HCT116 (cell line): ENCODE measurements around the gene FOXD1. TPM values are rescaled to one million over a fixed set of nuclear protein-coding genes. Genes with fewer than 3 reads are reported as not detected.

Experiments
- ATAC-seq: fragments of 200-7000 bp; cut with Tn5 transposase; 2 replicates; pipeline ENCODE4 v1.9.1; 2020; ENCODE audit warnings: mild to moderate bottlenecking, moderate library complexity
- BruUV-seq: library from RNA; stranded (reverse); fragments of 400-500 nt; replicated peaks from 2 replicates; lab custom pipeline; 2021; lab: Mats Ljungman, UMichigan
- CTCF ChIA-PET: fragments of 300-600 bp; sonication (Branson Sonifier 250); formaldehyde crosslinking; loops from one replicate; lab custom pipeline; 2021; ENCODE audit warnings: antibody characterized with exemption; lab: Charles Lee
- POLR2A ChIA-PET: fragments of 300-600, 350-600 bp; sonication (Branson Sonifier 250); formaldehyde crosslinking; loops from one replicate; lab custom pipeline; 2021; ENCODE audit warnings: antibody characterized with exemption; lab: Charles Lee
- RAD21 ChIA-PET, 2 experiments: fragments of 300-600 bp; sonication (Branson Sonifier 250); formaldehyde crosslinking; loops; one replicate each; lab custom pipeline; 2023; ENCODE audit warnings: low total read pairs in 2 of 2; ENCODE audit not compliant: uncharacterized antibody in 2 of 2, unreplicated experiment in 2 of 2, low non-redundant PET in 1 of 2; lab: Charles Lee
- DNase-seq: peaks from one replicate; pipeline ENCODE4 v3.0.0-alpha.2; 2010; ENCODE audit warnings: low read depth, low spot score
- H2AFZ ChIP-seq: fragments of 200-600 bp; shearing (Covaris generic), sonication (generic); 2 replicates; pipeline ENCODE4 v1.6.1; 2017; ENCODE audit warnings: low read depth, mixed run types, mixed read lengths, antibody characterized with exemption, low read length; ENCODE audit not compliant: poor library complexity, severe bottlenecking
- H3K27ac ChIP-seq: 2 replicates; pipeline ENCODE4 v1.5.1; 2012; ENCODE audit warnings: low read depth, low read length
- H3K27me3 ChIP-seq: fragments of 200-600 bp; sonication (generic); 2 replicates; pipeline ENCODE4 v1.6.1; 2016; ENCODE audit warnings: mixed run types, low read length, mixed read lengths; ENCODE audit not compliant: insufficient read depth
- H3K36me3 ChIP-seq, 2 experiments: fragments of 200-500 bp in 1 of 2; fragments of 200-600 bp in 1 of 2; sonication (Bioruptor generic) in 1 of 2; sonication (generic) in 1 of 2; 2 replicates each; pipeline versions ENCODE4 v1.5.1 to v1.6.1; 2014 to 2016; ENCODE audit warnings: low read length in 2 of 2, inconsistent platforms in 1 of 2, mixed read lengths in 1 of 2, mixed run types in 1 of 2; ENCODE audit not compliant: insufficient read depth in 2 of 2, control insufficient read depth in 1 of 2
- H3K4me1 ChIP-seq, 2 experiments: fragments of 200-600 bp in 1 of 2; sonication (generic) in 1 of 2; 2 replicates each; pipeline versions ENCODE4 v1.5.1 to v1.6.1; 2012 to 2017; ENCODE audit warnings: low read length in 2 of 2, inconsistent platforms in 1 of 2, mild to moderate bottlenecking in 1 of 2, mixed read lengths in 1 of 2, mixed run types in 1 of 2, moderate library complexity in 1 of 2; ENCODE audit not compliant: insufficient read depth in 2 of 2, control insufficient read depth in 1 of 2
- H3K4me2 ChIP-seq: fragments of 200-600 bp; sonication (generic); 2 replicates; pipeline ENCODE4 v1.6.1; 2017; ENCODE audit warnings: mixed run types, low read length, mixed read lengths
- H3K4me3 ChIP-seq, 2 experiments: fragments of 200-600 bp in 1 of 2; sonication (generic) in 1 of 2; replicated peaks in 1 of 2; 2 replicates each; pipeline ENCODE4 v1.5.1; 2011 to 2016; ENCODE audit warnings: low read length in 2 of 2, control low read depth in 1 of 2, low read depth in 1 of 2, mild to moderate bottlenecking in 1 of 2, mixed read lengths in 1 of 2, mixed run types in 1 of 2
- H3K79me2 ChIP-seq: fragments of 200-600 bp; sonication (generic); 2 replicates; pipeline ENCODE4 v1.6.1; 2017; ENCODE audit warnings: mild to moderate bottlenecking, mixed run types, low read length, moderate library complexity, mixed read lengths; ENCODE audit not compliant: insufficient read depth
- H3K9ac ChIP-seq: fragments of 200-600 bp; sonication (generic); 2 replicates; pipeline ENCODE4 v1.6.1; 2016; ENCODE audit warnings: low read length, mixed read lengths
- H3K9me2 ChIP-seq: fragments of 200-600 bp; sonication (generic), shearing (Covaris generic); 2 replicates; pipeline ENCODE4 v1.6.1; 2017; ENCODE audit warnings: mixed run types, mild to moderate bottlenecking, moderate library complexity; ENCODE audit not compliant: insufficient read depth
- H3K9me3 ChIP-seq, 2 experiments: fragments of 200-500 bp in 1 of 2; fragments of 200-600 bp in 1 of 2; sonication (Bioruptor generic) in 1 of 2; sonication (generic) in 1 of 2; 2 replicates each; pipeline ENCODE4 v1.6.1; 2014 to 2017; ENCODE audit warnings: low read length in 2 of 2, mixed read lengths in 2 of 2, inconsistent platforms in 1 of 2, low read depth in 1 of 2, mild to moderate bottlenecking in 1 of 2, mixed run types in 1 of 2, moderate library complexity in 1 of 2; ENCODE audit not compliant: control insufficient read depth in 1 of 2, insufficient read depth in 1 of 2
- H4K20me1 ChIP-seq: fragments of 200-600 bp; sonication (generic), shearing (Covaris generic); 2 replicates; pipeline ENCODE4 v1.6.1; 2017; ENCODE audit warnings: mixed run types, mild to moderate bottlenecking, moderate library complexity; ENCODE audit not compliant: insufficient read depth
- CBX3 ChIP-seq: IDR thresholded peaks from 2 replicates; pipeline ENCODE4 v1.6.1; 2012; ENCODE audit warnings: low read depth
- EGR1 ChIP-seq: IDR thresholded peaks from 2 replicates; pipeline ENCODE4 v1.6.1; 2012; ENCODE audit warnings: low read depth
- EZH2 ChIP-seq: fragments of 200-600 bp; sonication (generic); IDR thresholded peaks from 2 replicates; pipeline ENCODE4 v1.6.1; 2017; ENCODE audit warnings: antibody characterized with exemption, mixed run types
- EZH2phosphoT487 ChIP-seq: fragments of 200-600 bp; IDR thresholded peaks from 2 replicates; pipeline ENCODE4 v1.6.1; 2018; ENCODE audit warnings: antibody characterized with exemption, borderline replicate concordance
- POLR2AphosphoS5 ChIP-seq: IDR thresholded peaks from 2 replicates; pipeline ENCODE4 v1.6.1; 2011; ENCODE audit warnings: mild to moderate bottlenecking, low read depth, low read length, moderate library complexity
- RAD21 ChIP-seq: IDR thresholded peaks from 2 replicates; pipeline ENCODE4 v1.6.1; 2012; ENCODE audit warnings: low read depth, mild to moderate bottlenecking
- SIN3A ChIP-seq: IDR thresholded peaks from 2 replicates; pipeline ENCODE4 v1.6.1; 2012; ENCODE audit warnings: low read depth
- SP1 ChIP-seq: IDR thresholded peaks from 2 replicates; pipeline ENCODE4 v1.6.1; 2012; ENCODE audit warnings: low read depth
- SRF ChIP-seq: IDR thresholded peaks from 2 replicates; pipeline ENCODE4 v1.6.1; 2012; ENCODE audit warnings: low read depth
- TCF7L2 ChIP-seq: IDR thresholded peaks from 2 replicates; pipeline ENCODE4 v1.7.0; 2011; ENCODE audit warnings: borderline replicate concordance, inconsistent platforms; ENCODE audit not compliant: insufficient read depth, insufficient read length; ENCODE audit errors: extremely low read depth
- ZNF274 ChIP-seq: fragments of 200-500 bp; sonication (Bioruptor generic); IDR thresholded peaks from 2 replicates; pipeline ENCODE4 v1.6.1; 2014; ENCODE audit warnings: mild to moderate bottlenecking, low read depth, low read length, inconsistent platforms
- intact Hi-C: fragments of 100-400 bp; cut with micrococcal nuclease; formaldehyde crosslinking; loops from 2 replicates; pipeline ENCODE4 v1.10.0; 2022
- total RNA-seq: library from RNA; stranded (reverse); gene quantifications from one replicate; pipeline ENCODE4 v1.2.1, GENCODE V29; 2021; ENCODE audit not compliant: unreplicated experiment
- TF ChIP-seq, protein P1 (sequence below): IDR thresholded peaks from 2 replicates; pipeline ENCODE4 v1.6.1; 2011; ENCODE audit warnings: mild to moderate bottlenecking, low read length, moderate library complexity; ENCODE audit not compliant: insufficient replicate concordance; ENCODE audit errors: extremely low read depth
- TF ChIP-seq, protein P2 (sequence below), 3 experiments: fragments of 200-600 bp in 1 of 3; sonication (generic) in 1 of 3; IDR thresholded peaks in 2 of 3; conservative IDR thresholded peaks in 1 of 3; 2 replicates each; pipeline ENCODE4 v1.5.1; 2012 to 2017; ENCODE audit warnings: low read depth in 2 of 3, low read length in 2 of 3, antibody characterized with exemption in 1 of 3, borderline replicate concordance in 1 of 3, control low read depth in 1 of 3, mild to moderate bottlenecking in 1 of 3, mixed read lengths in 1 of 3, mixed run types in 1 of 3, moderate library complexity in 1 of 3; ENCODE audit not compliant: insufficient read depth in 1 of 3
- TF ChIP-seq, protein P3 (sequence below): IDR thresholded peaks from 2 replicates; pipeline ENCODE4 v1.6.1; 2012

The FOXD1 gene
- total RNA-seq, 1 experiment from 2014 or later = 26.8 TPM

GRCh38 chr5:73434907-73435306 lies 13.7 kb downstream of the FOXD1 start:
- TF ChIP-seq POLR2AphosphoS5 (no peak), EGR1 (no peak), ZNF274 (no peak), EZH2 (no peak), TCF7L2 (no peak), CBX3 (no peak), RAD21 (no peak), EZH2phosphoT487 (no peak), SIN3A (no peak), SRF (no peak), SP1 (no peak)
- TF ChIP-seq, protein P1, sequence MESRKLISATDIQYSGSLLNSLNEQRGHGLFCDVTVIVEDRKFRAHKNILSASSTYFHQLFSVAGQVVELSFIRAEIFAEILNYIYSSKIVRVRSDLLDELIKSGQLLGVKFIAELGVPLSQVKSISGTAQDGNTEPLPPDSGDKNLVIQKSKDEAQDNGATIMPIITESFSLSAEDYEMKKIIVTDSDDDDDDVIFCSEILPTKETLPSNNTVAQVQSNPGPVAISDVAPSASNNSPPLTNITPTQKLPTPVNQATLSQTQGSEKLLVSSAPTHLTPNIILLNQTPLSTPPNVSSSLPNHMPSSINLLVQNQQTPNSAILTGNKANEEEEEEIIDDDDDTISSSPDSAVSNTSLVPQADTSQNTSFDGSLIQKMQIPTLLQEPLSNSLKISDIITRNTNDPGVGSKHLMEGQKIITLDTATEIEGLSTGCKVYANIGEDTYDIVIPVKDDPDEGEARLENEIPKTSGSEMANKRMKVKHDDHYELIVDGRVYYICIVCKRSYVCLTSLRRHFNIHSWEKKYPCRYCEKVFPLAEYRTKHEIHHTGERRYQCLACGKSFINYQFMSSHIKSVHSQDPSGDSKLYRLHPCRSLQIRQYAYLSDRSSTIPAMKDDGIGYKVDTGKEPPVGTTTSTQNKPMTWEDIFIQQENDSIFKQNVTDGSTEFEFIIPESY = no peak
- TF ChIP-seq, protein P2, sequence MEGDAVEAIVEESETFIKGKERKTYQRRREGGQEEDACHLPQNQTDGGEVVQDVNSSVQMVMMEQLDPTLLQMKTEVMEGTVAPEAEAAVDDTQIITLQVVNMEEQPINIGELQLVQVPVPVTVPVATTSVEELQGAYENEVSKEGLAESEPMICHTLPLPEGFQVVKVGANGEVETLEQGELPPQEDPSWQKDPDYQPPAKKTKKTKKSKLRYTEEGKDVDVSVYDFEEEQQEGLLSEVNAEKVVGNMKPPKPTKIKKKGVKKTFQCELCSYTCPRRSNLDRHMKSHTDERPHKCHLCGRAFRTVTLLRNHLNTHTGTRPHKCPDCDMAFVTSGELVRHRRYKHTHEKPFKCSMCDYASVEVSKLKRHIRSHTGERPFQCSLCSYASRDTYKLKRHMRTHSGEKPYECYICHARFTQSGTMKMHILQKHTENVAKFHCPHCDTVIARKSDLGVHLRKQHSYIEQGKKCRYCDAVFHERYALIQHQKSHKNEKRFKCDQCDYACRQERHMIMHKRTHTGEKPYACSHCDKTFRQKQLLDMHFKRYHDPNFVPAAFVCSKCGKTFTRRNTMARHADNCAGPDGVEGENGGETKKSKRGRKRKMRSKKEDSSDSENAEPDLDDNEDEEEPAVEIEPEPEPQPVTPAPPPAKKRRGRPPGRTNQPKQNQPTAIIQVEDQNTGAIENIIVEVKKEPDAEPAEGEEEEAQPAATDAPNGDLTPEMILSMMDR (IDR thresholded peaks at IDR 0.05 in 2 of 3, conservative IDR thresholded peaks at IDR 0.05 in 1 of 3; ENCODE audit: borderline replicate concordance in 1 of 3, insufficient read depth in 1 of 3, low read depth in 2 of 3, low read length in 2 of 3) = no peak
- TF ChIP-seq, protein P3, sequence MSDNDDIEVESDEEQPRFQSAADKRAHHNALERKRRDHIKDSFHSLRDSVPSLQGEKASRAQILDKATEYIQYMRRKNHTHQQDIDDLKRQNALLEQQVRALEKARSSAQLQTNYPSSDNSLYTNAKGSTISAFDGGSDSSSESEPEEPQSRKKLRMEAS = no peak
- TF ChIP-seq, all 23 proteins: peak for 0
- BruUV-seq = no TSS peak
- H3K4me2 ChIP-seq = no peak overlapping the region
- H3K36me3 ChIP-seq = no peaks in the 10 kb centered on the region
- RAD21 ChIA-PET = no interaction called here
- no peak overlapping the region for H3K27ac ChIP-seq
- H3K9me3 ChIP-seq = no peaks in the 10 kb centered on the region
- CTCF ChIA-PET = no interaction called here
- H3K9me2 ChIP-seq = no peaks in the 10 kb centered on the region
- H3K79me2 ChIP-seq = no peaks in the 10 kb centered on the region
- POLR2A ChIA-PET = no interaction called here
- no peak overlapping the region for H2AFZ ChIP-seq
- H3K4me1 ChIP-seq = peaks cover 7 to 25% of the 10 kb centered on the region in 2 experiments; a peak in 2 of 4 replicates
- H3K9ac ChIP-seq = no peak overlapping the region
- no peak for DNase-seq
- ATAC-seq = no peak
- H3K27me3 ChIP-seq = no peaks in the 10 kb centered on the region
- no peak overlapping the region for H3K4me3 ChIP-seq
- no peaks in the 10 kb centered on the region for H4K20me1 ChIP-seq
- intact Hi-C loops = no loop called here
